Measurements from ENCODE around the gene DUSP5. TPM values are rescaled to one million over a fixed set of nuclear protein-coding genes. Genes with fewer than 3 reads are reported as not detected.

The DUSP5 gene
- total and polyA plus RNA-seq, 10 of the 15 experiments (the other 5 are each of a cell fraction or from before 2014, with no cell fraction given): 2.1 to 95.9 (median 23.4) TPM

GRCh38 chr10:110461088-110461487 lies 36.6 kb upstream of the DUSP5 start:
- intact Hi-C loops (cut with micrococcal nuclease; ENCODE audit: unreplicated experiment): loop anchor here (5.0 kb wide), 1 partner anchor 36 kb away; the partner anchor contains the start of gene DUSP5
- POLR2A ChIA-PET: no interaction called here
- 52% methylated on average over 7 of the region's 7 CpGs for WGBS (ENCODE audit: insufficient coverage, insufficient replicate concordance, low lambda C conversion rate, missing lambda C conversion rate)
- H3K79me2 ChIP-seq (ENCODE audit: control insufficient read depth, insufficient read depth, low read length): no peaks in the 10 kb centered on the region
- no peaks in the 10 kb centered on the region for H3K9me3 ChIP-seq (replicated peaks; ENCODE audit: control insufficient read depth, insufficient read depth, low read length)
- H2AFZ ChIP-seq (ENCODE audit: control insufficient read depth, low read depth, low read length): no peak overlapping the region
- H3K9ac ChIP-seq (ENCODE audit: control insufficient read depth, insufficient read depth, low read length): no peak overlapping the region
- TF ChIP-seq SREBF2 (IDR thresholded peaks at IDR 0.05; ENCODE audit: low read length) (no peak), TCF12 (IDR thresholded peaks at IDR 0.05; ENCODE audit: low read depth, low read length) (peak; percentile 67; the same call in 1 of the 2 replicates)
- H3K27me3 ChIP-seq (replicated peaks in 1 of 2; ENCODE audit: control insufficient read depth in 2 of 2, insufficient read depth in 2 of 2, low read length in 1 of 2): no peaks in the 10 kb centered on the region
- no TSS peak for BruUV-seq (replicated peaks)
- RAD21 ChIA-PET (ENCODE audit: unreplicated experiment): no interaction called here
- SMC1A ChIA-PET (ENCODE audit: uncharacterized antibody, unreplicated experiment): interaction anchor here (0.8 to 1.5 kb wide), 2 partner anchors 14 to 28 kb away, joined by 3 read pairs; no protein-coding TSS in a partner anchor
- H3K27ac ChIP-seq (ENCODE audit: control insufficient read depth, insufficient read depth): no peak overlapping the region
- no peak overlapping the region for H3K4me2 ChIP-seq (ENCODE audit: control insufficient read depth, insufficient read depth)
- DNase-seq (ENCODE audit: low read depth, low spot score) (no peak), FAIRE-seq (no peak), ATAC-seq (no peak)
- in situ Hi-C loops (cut with MboI): no loop called here
- peaks cover 37% of the 10 kb centered on the region for H3K4me1 ChIP-seq (ENCODE audit: control insufficient read depth, insufficient read depth, low read length)
- H3K36me3 ChIP-seq (ENCODE audit: control insufficient read depth in 2 of 2, insufficient read depth in 2 of 2, low read length in 1 of 2): no peaks in the 10 kb centered on the region
- H3K4me3 ChIP-seq: no peak overlapping the region
- CTCF ChIA-PET: no interaction called here
- no peaks in the 10 kb centered on the region for H4K20me1 ChIP-seq (ENCODE audit: control insufficient read depth, insufficient read depth)

GRCh38 chr10:110461530-110461929 lies 36.2 kb upstream of the DUSP5 start:
- BruUV-seq (replicated peaks): no TSS peak
- H3K27ac ChIP-seq (ENCODE audit: control insufficient read depth, insufficient read depth): no peak overlapping the region
- H3K4me1 ChIP-seq (ENCODE audit: control insufficient read depth, insufficient read depth, low read length): peaks cover 33% of the 10 kb centered on the region

More at GRCh38 chr10:110461530-110461929, 36.2 kb upstream of the DUSP5 start:
- ChIA-PET CTCF (no interaction called here), RAD21 (ENCODE audit: unreplicated experiment) (no interaction called here), POLR2A (no interaction called here), SMC1A (ENCODE audit: uncharacterized antibody, unreplicated experiment) (interaction anchor here (0.8 to 1.5 kb wide), 3 partner anchors 13 to 27 kb away, joined by 3 read pairs; no protein-coding TSS in a partner anchor)
- Histone ChIP-seq H3K36me3 (ENCODE audit: control insufficient read depth in 2 of 2, insufficient read depth in 2 of 2, low read length in 1 of 2) (no peaks in the 10 kb centered on the region), H3K4me2 (ENCODE audit: control insufficient read depth, insufficient read depth) (no peak overlapping the region), H3K79me2 (ENCODE audit: control insufficient read depth, insufficient read depth, low read length) (no peaks in the 10 kb centered on the region), H2AFZ (ENCODE audit: control insufficient read depth, low read depth, low read length) (no peak overlapping the region), H3K27me3 (replicated peaks in 1 of 2; ENCODE audit: control insufficient read depth in 2 of 2, insufficient read depth in 2 of 2, low read length in 1 of 2) (no peaks in the 10 kb centered on the region), H3K9me3 (replicated peaks; ENCODE audit: control insufficient read depth, insufficient read depth, low read length) (no peaks in the 10 kb centered on the region), H3K9ac (ENCODE audit: control insufficient read depth, insufficient read depth, low read length) (no peak overlapping the region), H3K4me3 (no peak overlapping the region), H4K20me1 (ENCODE audit: control insufficient read depth, insufficient read depth) (no peaks in the 10 kb centered on the region)
- intact Hi-C loops (cut with micrococcal nuclease; ENCODE audit: unreplicated experiment): loop anchor here (5.0 kb wide), 1 partner anchor 36 kb away; the partner anchor contains the start of gene DUSP5
- in situ Hi-C loops (cut with MboI): no loop called here
- WGBS (ENCODE audit: insufficient coverage, insufficient replicate concordance, low lambda C conversion rate, missing lambda C conversion rate): 72% methylated on average over 2 of the region's 2 CpGs
- DNase-seq (ENCODE audit: low read depth, low spot score) (no peak), FAIRE-seq (no peak), ATAC-seq (no peak)
- no peak for TF ChIP-seq EZH2 (IDR thresholded peaks at IDR 0.05; ENCODE audit: borderline replicate concordance, control insufficient read depth, low read depth, low read length)
- TF ChIP-seq CBX5 (IDR thresholded peaks at IDR 0.05; ENCODE audit: low read depth): no peak
- TF ChIP-seq E2F4 (IDR thresholded peaks at IDR 0.05; ENCODE audit: low read depth, low read length): no peak
- TF ChIP-seq MAX (IDR thresholded peaks at IDR 0.05; ENCODE audit: low read depth, low read length): no peak
- TF ChIP-seq MTA2 (IDR thresholded peaks at IDR 0.05; ENCODE audit: low read depth): no peak
- TF ChIP-seq CHD1 (IDR thresholded peaks at IDR 0.05; ENCODE audit: low read depth, low read length): no peak
- TF ChIP-seq RBBP5 (conservative IDR thresholded peaks at IDR 0.05): no peak
- TF ChIP-seq NR2F1 (conservative IDR thresholded peaks at IDR 0.05): no peak
